GM21367 (cell line): Measurements from ENCODE around the gene NDUFA6.
"Not testable (repeated sequence)": the region's sequence is repeated elsewhere in the genome, so short reads cannot be mapped to it uniquely, and the experiment has no call there.

Experiments used
- ATAC-seq: cut with Tn5 transposase; IDR thresholded peaks from one replicate; pipeline ENCODE4 v1.9.1; 2021; ENCODE audit not compliant: unreplicated experiment

The NDUFA6 gene

DNA sequence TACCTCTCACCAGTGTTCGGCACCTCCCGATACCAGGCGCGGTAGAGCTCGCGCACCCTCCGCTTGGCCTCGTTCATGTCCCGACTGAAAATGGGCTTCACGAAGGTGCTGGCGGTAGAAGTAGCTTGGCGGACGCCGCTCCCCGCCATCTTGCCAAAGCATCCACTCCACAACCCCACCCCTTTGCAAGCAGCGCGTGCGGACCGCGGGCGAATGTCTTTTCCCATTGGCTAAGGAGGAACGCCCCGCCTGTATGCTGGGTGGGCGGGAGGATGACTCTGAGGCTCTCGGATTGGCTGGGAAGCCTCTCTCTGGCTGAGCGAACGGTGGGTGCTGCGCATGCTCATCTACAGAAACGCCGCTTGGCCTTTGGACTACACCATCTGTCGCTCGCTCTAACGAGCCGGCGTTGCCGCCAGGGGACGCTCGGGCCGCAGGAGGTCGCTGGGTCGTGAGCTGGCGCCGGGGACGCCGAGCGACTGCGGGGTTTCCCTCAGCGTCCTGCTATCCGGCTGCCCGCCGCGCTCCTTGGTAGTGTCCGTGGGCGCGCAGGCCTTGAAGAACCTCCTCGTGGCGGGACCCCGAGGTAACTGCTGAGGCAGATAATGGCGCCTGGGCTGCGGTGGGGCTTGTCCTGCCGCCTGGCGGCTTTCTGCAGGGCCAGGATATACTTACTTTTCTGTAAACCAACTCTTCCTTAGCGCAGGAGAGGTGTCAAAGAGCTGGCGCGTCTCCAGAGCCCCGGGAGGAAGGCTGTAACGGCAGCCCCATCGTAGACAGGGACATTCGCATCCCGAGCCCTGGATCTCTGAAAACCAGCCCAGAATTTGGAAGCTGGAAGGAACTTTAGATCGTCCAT, at the start of gene NDUFA6:
Gene NDUFA6, minus strand, starts transcription at position 177 of the 859 bp plus-strand sequence. Its CDS starts 28 bp downstream, at position 149.
- peak; percentile 84 for ATAC-seq

DNA sequence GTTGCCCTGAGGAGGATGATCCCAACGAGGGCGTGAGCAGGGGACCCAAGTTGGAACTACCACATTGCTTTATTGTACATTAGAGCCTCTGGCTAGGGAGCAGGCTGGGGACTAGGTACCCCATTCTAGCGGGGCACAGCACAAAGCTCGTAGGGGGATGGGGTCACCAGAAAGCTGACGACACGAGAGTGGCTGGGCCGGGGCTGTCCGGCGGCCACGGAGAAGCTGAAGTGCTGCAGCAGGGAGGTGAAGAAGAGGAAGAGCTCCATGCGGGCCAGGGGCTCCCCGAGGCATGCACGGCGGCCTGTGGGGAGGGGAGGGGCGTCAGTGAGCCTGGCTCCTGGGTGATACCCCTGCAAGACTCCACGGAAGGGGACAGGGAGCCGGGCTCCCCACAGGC, 49.6 kb upstream of the NDUFA6 start:
- ATAC-seq: not testable (repeated sequence)

DNA sequence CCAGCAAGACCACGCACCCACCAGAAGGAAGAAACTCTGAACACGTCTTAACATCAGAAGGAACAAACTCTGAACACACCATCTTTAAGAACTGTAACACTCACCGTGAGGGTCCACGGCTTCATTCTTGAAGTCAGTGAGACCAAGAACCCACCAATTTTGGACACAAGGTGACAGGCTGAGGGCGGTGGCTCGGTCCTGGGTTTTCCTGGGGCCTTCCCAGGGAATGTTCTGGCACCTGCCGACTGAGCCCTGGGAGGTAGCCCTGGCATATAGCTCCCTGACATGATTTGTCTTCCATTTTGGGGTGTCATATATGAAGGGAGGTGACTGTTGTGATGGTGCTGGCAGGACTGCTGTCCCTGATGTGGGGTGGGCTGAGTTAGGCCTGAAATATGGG, 48.9 kb upstream of the NDUFA6 start:
- not testable (repeated sequence) for ATAC-seq

DNA sequence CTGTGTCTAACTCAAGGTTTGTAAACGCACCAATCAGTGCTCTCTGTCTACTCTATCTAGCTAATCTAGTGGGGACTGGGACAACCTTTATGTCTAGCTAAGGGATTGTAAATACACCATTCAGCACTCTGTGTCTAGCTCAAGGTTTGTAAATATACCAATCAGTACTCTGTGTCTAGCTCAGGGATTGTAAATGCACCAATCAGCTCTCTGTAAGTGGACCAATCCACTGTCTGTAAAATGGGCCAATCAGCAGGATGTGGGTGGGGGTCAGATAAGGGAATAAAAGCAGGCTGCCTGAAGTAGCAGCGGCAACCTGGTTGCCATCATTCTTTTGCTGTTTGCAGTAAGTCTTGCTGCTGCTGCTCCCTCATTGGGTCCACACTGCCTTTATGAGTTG, 48.4 kb upstream of the NDUFA6 start:
- no peak for ATAC-seq

DNA sequence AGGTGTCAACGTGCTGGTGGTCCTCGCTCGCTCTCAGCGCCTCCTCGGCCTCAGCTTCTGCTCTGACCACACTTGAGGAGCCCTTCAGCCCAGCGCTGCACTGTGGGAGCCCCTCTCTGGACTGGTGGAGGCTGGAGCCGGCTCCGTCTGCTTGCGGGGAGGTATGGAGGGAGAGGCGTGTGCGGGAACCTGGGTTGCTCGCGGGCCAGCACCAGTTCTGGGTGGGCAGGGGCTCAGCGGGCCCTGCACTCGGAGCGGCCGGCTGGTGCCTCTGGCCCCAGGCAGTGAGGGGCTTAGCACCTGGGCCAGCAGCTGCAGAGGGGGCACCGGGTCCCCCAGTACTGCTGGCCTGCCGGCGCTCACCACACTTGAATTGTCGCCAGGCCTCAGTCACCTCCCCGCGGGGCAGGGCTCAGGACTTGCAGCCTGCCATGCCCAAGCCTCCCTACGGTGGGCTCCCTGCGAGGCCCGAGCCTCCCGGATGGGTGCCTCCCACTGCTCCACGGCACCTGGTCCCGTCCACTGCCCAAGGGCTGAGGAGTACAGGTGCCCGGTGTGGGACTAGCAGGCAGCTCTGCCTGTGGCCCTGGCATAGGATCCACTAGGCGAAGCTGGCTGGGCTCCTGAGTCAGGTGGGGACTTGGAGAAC, 47.7 kb upstream of the NDUFA6 start:
- no peak for ATAC-seq

DNA sequence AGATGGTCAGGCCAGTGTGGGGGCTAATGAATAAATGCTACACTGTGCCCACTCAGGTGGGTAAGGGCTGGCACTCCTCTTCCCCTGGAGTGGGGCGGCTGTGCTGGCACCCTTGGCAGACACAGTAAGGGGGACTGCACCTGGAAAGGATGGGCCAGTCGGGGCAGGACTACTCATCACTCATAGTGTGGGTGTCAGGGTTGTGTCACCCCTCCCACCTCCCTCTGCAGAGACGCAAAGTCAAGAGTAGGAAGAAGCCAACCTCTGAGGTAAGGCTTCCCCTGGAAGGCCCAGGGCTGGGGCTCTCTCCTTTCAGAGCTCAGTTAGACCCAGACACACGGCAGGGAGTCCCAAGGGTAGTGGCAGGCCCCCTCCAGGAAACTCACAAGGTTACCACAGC, 45.1 kb upstream of the NDUFA6 start:
- ATAC-seq: not testable (repeated sequence)

DNA sequence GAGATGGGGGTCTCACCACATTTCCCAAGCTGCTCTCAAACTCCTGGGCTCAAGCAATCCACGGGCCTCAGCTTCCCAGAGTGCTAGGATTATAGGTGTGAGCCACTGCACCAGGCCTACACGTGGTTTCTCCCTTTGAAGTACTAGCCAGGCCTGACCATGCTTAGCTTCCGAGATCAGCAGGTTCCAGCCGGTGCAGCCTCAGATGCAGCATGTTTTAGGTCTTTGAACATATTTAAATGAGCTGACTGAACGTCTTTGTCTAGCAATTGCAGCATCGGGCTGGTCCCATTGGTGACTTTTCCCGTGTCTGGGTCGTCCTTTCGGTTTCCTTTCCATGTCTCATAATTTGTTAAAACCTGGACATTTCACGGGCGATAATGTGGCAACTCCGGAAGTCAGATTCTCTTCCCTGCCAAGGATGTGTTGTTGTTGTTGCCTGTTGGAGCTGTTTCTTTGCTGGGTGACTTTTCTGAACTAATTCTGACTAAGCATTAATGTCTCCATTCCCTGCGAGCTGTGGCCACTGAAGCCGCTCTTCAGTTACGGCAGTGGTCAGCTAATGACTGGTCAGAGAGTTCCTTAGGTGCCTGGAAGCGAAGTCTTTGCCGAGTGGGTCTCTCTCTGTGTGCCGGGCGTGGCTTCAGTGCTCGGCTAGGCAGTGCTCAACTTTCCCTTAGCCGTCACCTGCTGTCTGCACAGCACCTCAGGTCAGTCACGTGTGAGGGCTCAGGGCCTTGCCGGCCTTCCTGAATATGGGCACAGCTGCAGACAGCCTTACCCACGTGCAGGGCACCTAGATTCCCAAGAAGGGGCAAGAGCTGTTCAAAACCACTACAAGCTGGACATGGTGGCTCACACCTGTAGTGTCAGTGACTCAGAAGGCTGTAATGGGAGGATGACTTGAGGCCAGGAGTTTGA, 43.8 kb upstream of the NDUFA6 start:
- no peak for ATAC-seq

DNA sequence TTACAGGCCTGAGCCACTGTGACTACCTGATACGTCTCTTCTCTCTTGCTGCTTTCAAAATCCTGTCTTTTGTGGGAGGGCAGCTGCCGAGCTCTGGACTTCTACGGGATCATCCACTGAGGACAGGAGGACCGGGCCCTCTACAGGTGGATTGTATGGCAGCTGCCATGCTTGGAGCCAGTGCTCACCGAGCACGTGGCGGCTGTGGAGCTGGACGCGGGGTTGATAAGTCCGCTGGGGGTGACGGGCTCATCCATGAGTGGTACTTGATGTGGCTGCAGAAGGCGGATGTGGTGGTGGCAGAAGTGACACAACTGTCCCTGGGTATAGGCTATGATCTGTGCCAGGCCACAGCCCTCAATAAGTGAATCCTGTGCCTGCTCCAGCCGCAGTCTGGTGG, 41.9 kb upstream of the NDUFA6 start:
- ATAC-seq: no peak

DNA sequence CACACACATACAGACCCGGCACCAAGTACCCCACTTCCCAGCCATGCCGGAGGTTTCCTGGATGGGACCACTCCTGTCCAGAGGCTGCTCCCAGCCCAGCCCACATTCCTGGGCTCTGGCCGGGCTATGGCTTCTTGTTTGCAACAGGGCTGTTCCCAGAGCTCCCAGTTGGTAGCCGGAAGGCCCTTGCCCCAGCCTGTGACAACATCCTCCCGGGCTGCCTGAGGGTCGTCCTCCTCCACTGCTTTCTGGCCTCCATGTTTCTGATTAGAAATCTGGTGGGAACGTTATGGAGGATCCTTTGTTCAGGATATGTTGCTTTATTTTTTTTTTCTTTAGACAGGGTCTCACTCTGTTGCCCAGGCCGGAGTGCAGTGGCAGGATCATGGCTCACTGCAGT, 41.0 kb upstream of the NDUFA6 start:
- ATAC-seq: no peak

DNA sequence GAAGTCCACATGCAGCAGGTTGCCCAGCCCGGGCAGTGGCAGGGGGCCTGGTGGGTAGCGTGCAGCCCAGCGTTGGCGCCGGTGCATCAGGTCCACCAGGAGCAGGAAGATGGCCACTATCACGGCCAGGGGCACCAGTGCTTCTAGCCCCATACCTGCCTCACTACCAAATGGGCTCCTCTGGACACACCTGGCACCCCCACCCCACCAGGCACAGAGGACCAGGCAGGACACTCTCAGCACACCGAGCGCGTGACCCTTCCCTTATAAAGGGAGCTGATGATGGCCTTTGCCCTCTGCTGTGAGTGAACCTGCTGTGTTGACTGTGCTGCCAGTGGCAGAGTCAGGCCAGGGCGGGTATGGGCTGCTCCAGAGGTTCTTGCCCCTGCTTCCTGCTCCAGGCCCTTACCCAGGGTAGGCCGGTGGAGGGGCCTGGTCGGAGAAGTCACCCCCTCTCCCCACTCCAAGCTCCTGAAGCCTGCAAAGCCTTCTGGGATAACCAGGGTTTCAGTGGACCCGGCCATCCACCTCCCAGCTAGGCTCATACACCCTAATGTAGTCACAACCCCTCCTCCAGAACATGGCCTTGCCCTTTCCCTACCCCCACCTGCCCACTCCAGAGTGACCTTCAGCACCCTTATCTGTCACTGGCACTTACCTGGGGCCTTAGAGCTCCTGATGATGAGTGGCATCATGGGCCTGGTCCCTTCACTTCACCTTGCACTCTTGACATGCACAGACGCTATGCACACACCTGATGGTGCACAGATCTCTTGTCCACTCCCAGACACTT, 40.3 kb upstream of the NDUFA6 start, which contains the start of gene CYP2D6:
Gene CYP2D6, minus strand, starts transcription at position 172 of the 793 bp plus-strand sequence. Its CDS starts 19 bp downstream, at position 153.
- ATAC-seq: not testable (repeated sequence)

DNA sequence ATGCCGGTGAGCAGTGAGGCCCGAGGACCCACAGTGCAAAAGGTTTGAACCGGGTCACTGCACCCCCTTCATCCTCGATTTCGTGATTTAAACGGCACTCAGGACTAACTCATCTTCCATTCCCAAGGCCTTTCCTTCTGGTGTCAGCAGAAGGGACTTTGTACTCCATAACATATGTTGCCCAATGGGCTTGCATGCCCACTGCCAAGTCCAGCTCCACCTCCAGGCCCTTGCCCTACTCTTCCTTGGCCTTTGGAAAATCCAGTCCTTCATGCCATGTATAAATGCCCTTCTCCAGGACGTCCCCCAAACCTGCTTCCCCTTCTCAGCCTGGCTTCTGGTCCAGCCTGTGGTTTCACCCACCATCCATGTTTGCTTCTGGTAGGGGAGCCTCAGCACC, 39.6 kb upstream of the NDUFA6 start:
- not testable (repeated sequence) for ATAC-seq

DNA sequence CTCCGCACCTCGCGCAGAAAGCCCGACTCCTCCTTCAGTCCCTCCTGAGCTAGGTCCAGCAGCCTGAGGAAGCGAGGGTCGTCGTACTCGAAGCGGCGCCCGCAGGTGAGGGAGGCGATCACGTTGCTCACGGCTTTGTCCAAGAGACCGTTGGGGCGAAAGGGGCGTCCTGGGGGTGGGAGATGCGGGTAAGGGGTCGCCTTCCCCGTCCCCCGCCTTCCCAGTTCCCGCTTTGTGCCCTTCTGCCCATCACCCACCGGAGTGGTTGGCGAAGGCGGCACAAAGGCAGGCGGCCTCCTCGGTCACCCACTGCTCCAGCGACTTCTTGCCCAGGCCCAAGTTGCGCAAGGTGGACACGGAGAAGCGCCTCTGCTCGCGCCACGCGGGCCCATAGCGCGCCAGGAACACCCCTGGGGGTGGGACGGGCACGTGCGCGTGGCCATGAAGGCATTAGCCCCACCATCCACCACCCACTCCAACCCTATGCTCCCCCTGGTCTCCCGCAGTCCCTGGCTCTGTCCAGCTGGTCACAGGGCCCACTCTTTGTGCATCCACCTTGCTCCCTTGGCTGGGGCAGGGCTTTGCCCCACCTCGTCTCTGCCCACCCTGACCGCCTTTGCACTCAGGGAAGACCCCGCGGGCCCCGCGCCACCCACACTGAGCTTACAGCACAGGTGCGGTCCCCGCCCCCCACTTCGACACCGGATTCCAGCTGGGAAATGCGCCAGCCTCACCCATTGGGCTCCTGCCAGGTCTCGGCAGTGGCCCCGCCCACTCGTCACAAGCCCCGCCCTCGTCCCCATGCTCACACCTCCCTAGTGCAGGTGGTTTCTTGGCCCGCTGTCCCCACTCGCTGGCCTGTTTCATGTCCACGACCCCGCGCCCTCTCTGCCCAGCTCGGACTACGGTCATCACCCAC, 38.5 kb upstream of the NDUFA6 start:
- not testable (repeated sequence) for ATAC-seq

DNA sequence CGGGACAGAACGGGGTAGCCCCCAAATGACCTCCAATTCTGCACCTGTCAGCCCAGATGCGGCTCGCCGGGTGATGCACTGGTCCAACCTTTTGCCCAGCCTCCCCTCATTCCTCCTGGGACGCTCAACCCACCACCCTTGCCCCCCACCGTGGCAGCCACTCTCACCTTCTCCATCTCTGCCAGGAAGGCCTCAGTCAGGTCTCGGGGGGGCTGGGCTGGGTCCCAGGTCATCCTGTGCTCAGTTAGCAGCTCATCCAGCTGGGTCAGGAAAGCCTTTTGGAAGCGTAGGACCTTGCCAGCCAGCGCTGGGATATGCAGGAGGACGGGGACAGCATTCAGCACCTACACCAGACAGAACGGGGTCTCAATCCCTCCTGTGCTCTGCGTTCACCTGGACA, 37.4 kb upstream of the NDUFA6 start:
- ATAC-seq: not testable (repeated sequence)

DNA sequence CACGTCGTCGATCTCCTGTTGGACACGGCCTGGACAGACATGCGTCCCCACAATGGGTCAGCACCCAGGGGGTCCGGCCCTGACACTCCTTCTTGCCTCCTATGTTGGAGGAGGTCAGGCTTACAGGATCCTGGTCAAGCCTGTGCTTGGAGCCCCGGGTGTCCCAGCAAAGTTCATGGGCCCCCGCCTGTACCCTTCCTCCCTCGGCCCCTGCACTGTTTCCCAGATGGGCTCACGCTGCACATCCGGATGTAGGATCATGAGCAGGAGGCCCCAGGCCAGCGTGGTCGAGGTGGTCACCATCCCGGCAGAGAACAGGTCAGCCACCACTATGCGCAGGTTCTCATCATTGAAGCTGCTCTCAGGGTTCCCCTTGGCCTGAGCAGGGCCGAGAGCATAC, 37.0 kb upstream of the NDUFA6 start:
- no peak for ATAC-seq

DNA sequence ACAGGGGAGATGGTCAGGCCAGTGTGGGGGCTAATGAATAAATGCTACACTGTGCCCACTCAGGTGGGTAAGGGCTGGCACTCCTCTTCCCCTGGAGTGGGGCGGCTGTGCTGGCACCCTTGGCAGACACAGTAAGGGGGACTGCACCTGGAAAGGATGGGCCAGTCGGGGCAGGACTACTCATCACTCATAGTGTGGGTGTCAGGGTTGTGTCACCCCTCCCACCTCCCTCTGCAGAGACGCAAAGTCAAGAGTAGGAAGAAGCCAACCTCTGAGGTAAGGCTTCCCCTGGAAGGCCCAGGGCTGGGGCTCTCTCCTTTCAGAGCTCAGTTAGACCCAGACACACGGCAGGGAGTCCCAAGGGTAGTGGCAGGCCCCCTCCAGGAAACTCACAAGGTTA, 33.0 kb upstream of the NDUFA6 start:
- not testable (repeated sequence) for ATAC-seq

DNA sequence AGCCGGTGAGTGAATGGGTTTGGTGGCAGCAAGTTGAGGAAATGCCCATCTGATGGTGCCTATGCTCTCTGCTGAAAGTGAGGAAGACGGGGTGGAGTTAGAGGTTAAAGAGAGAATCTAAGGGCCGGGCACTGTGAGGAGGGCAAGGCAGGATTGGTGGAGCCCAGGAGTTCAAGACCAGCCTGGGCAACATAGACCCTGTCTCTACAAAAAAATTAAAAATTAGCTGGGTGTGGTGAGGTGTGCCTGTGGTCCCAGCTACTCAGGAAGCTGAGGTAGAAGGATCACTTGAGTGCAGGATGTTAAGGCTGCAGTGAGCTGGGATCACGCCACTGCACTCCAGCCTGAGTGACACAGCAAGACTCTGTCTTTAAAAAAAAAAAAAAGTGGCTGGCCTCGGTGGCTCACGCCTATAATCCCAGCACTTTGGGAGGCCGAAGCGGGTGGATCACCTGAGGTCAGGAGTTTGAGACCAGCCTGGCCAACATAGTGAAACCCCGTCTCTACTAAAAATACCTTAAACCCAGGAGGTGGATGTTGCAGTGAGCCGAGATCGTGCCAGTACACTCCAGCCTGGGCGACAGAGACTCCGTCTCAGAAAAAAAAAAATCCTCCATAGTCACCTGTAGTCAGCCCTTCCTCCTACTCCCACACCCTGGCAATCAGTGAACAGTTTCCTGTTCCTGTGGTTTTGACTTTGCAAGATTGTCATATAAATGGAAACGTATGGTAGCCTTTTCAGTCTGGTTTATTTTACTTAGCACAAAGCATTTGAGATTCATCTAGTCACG, 29.9 kb upstream of the NDUFA6 start:
- not testable (repeated sequence) for ATAC-seq

DNA sequence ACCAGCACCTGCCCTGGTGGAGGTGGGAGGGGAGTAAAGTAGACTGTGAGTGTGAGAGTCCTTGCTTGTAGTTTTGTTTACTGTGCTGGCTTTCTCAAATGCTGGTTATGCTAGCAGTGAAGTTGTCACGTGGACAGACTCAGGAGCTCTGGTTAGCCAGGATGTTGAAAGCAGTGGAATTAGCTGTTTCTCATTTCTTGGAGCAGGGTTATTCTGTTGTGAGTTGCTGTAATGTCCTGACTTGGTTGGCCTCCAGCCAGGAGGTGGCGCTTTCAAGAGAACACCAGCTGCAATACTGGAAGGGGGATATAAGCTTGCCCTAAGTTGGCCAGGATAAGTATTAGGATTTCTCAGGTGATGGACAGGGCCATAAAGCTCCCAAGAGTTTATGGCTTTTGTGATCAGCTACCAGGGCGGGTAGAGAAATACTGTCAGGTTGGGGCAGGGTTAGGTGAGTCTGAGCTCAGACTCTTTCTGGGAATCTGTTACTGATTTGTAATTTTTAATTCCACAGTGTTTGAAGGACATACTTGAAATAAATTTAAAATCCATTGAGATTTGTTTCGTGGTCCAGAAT, 26.4 kb upstream of the NDUFA6 start:
- ATAC-seq: no peak

DNA sequence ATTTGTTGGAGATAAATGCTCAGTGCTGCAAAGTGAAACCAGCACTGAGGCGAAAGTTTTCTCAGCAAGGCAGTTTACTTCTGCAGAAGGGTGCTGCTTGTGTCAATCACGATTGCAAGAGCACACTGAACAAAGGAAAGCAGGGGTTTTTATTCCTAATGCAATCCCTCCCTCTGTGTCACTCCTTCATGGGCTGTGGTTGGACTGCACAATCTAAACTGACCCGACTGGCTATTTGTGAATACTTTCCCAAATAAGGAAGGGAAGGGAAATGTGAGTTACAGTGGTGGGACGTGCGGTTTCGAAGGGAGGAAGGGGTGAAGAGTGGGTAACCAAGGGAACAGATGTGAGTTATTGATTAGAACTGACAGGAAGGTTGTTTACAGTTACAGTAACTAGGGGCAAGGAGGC, 24.9 kb upstream of the NDUFA6 start:
- ATAC-seq: not testable (repeated sequence)
